HepG2 (cell line): Measurements from ENCODE around the gene RNF135. TPM values are rescaled to one million over a fixed set of nuclear protein-coding genes. Genes with fewer than 3 reads are reported as not detected.
"Not testable (repeated sequence)": the region's sequence is repeated elsewhere in the genome, so short reads cannot be mapped to it uniquely, and the experiment has no call there.

Experiments used
- ATAC-seq: fragments of 200-7000 bp; cut with Tn5 transposase; 3 replicates; pipeline ENCODE4 v1.9.1; 2020; ENCODE audit warnings: mild to moderate bottlenecking, moderate library complexity
- BruUV-seq: library from RNA; stranded (reverse); fragments of 400-500 nt; replicated peaks from 2 replicates; lab custom pipeline; 2021; lab: Mats Ljungman, UMichigan
- CTCF ChIA-PET: fragments of 300-600 bp; formaldehyde crosslinking; extraction: SDS; loops from one replicate; lab custom pipeline; 2021; ENCODE audit warnings: low total read pairs, inconsistent platforms, low intra/inter-chr PET ratio; lab: Yijun Ruan, JAX
- POLR2A ChIA-PET: fragments of 350-600 bp; sonication (Branson Sonifier 250); formaldehyde crosslinking; loops from one replicate; lab custom pipeline; 2020; ENCODE audit warnings: antibody characterized with exemption, inconsistent platforms; lab: Yijun Ruan, JAX
- DNase-seq: peaks from one replicate; pipeline ENCODE4 v3.0.0-alpha.2; 2015; ENCODE audit warnings: low spot score
- FAIRE-seq: peaks from 3 replicates; lab custom pipeline; 2011; peaks lifted over from hg19 to GRCh38; lab: Jason Lieb, UNC
- H2AFZ ChIP-seq: one replicate; pipeline ENCODE4 v1.6.1; 2011; ENCODE audit warnings: low read length, inconsistent platforms
- H3K27ac ChIP-seq: fragments of 300-600 bp; 3 replicates; pipeline ENCODE4 v1.8.0; 2011; ENCODE audit warnings: mixed run types, mild to moderate bottlenecking, mixed read lengths, low read length, inconsistent platforms; ENCODE audit not compliant: insufficient read depth; ENCODE audit errors: extremely low read length
- H3K27me3 ChIP-seq, 2 experiments: fragments of 200-600 bp in 1 of 2; 2 replicates in 1 of 2; 3 replicates in 1 of 2; pipeline versions ENCODE4 v1.6.0 to v1.8.0; 2011; ENCODE audit warnings: low read length in 2 of 2, mild to moderate bottlenecking in 2 of 2, moderate library complexity in 2 of 2, inconsistent platforms in 1 of 2; ENCODE audit not compliant: insufficient read depth in 2 of 2, control insufficient read depth in 1 of 2
- H3K36me3 ChIP-seq, 2 experiments: fragments of 200-600 bp in 1 of 2; replicated peaks in 1 of 2; 2 replicates in 1 of 2; 3 replicates in 1 of 2; pipeline versions ENCODE4 v1.5.1 to v1.8.0; 2011; ENCODE audit warnings: low read length in 2 of 2, inconsistent platforms in 1 of 2; ENCODE audit not compliant: insufficient read depth in 2 of 2, control insufficient read depth in 1 of 2
- H3K4me1 ChIP-seq: 2 replicates; pipeline ENCODE4 v1.5.1; 2012; ENCODE audit warnings: low read length, inconsistent platforms; ENCODE audit not compliant: insufficient read depth
- H3K4me2 ChIP-seq: 2 replicates; pipeline ENCODE4 v1.6.0; 2011; ENCODE audit warnings: low read depth, low read length, inconsistent platforms
- H3K4me3 ChIP-seq, 3 experiments: fragments of 200-600 bp in 1 of 3; sonication (generic), shearing (Covaris generic) in 1 of 3; replicated peaks in 1 of 3; 2 replicates each; pipeline ENCODE4 v1.5.1; 2011 to 2016; ENCODE audit warnings: low read length in 3 of 3, inconsistent platforms in 2 of 3, low read depth in 2 of 3, mild to moderate bottlenecking in 2 of 3, control low read depth in 1 of 3, mixed read lengths in 1 of 3; ENCODE audit not compliant: insufficient read depth in 1 of 3
- H3K79me2 ChIP-seq: one replicate; pipeline ENCODE4 v1.6.1; 2011; ENCODE audit warnings: low read length, inconsistent platforms; ENCODE audit not compliant: insufficient read depth
- H3K9ac ChIP-seq: 2 replicates; pipeline ENCODE4 v1.6.0; 2011; ENCODE audit warnings: mild to moderate bottlenecking, low read depth, low read length, inconsistent platforms; ENCODE audit not compliant: insufficient read depth
- H3K9me3 ChIP-seq: 2 replicates; pipeline ENCODE4 v1.5.1; 2012; ENCODE audit warnings: mild to moderate bottlenecking, low read length
- H4K20me1 ChIP-seq: 2 replicates; pipeline ENCODE4 v1.6.0; 2011; ENCODE audit warnings: inconsistent platforms, mild to moderate bottlenecking, low read length, moderate library complexity; ENCODE audit not compliant: insufficient read depth
- LRRFIP1 ChIP-seq: sonication (generic); formaldehyde crosslinking; conservative IDR thresholded peaks from 2 replicates; pipeline ENCODE4 v1.4.0; 2020; ENCODE audit warnings: missing genetic modification reagents
- ONECUT2 ChIP-seq: sonication (generic); formaldehyde crosslinking; IDR thresholded peaks from 2 replicates; pipeline ENCODE4 v1.4.0; 2020; ENCODE audit warnings: missing genetic modification reagents
- TGIF2 ChIP-seq: IDR thresholded peaks from 2 replicates; pipeline ENCODE4 v1.6.1; 2016; ENCODE audit warnings: control low read depth, missing compliant biosample characterization
- WGBS: methylation state at CpG from one replicate; pipeline ENCODE4 v1.1.6; 2017; ENCODE audit warnings: low lambda C conversion rate; 5-methylcytosine and 5-hydroxymethylcytosine counted together
- in situ Hi-C: cut with HindIII; loops from 2 replicates; pipeline ENCODE4 v1.10.0; 2017; ENCODE audit warnings: low pct_unique_long_range_greater_than_20kb; ENCODE audit not compliant: extremely low pct_ligation_motif_present
- intact Hi-C: fragments of 100-400 bp; cut with micrococcal nuclease; formaldehyde crosslinking; loops from one replicate; pipeline ENCODE4 v1.10.0; 2022; ENCODE audit not compliant: unreplicated experiment
- polyA plus RNA-seq, 8 experiments: library from polyadenylated mRNA; depleted of rRNA in 3 of 8; stranded (reverse) in 7 of 8; unstranded in 1 of 8; fragments of >200 nt; fragmentation: Illumina TruSeq in 4 of 8; extraction: Trizol in 4 of 8; gene quantifications; 2 replicates each; pipeline versions ENCODE4 v1.2.1 to v1.2.3, GENCODE V29; 2011 to 2016; ENCODE audit warnings: low read depth in 4 of 8, missing spikeins in 1 of 8, mixed read lengths in 1 of 8; ENCODE audit not compliant: insufficient read depth in 1 of 8
- total RNA-seq, 5 experiments: library from RNA; depleted of rRNA; stranded (reverse); fragments of >200 nt; fragmentation: Illumina TruSeq; extraction: Trizol; gene quantifications; 2 replicates each; pipeline ENCODE4 v1.2.3, GENCODE V29; 2016; ENCODE audit warnings: low read depth in 1 of 5

Gene RNF135
- total and polyA plus RNA-seq, 2 of the 13 experiments (the other 11 are each of a cell fraction or from before 2014, with no cell fraction given) = not detected

- TF ChIP-seq TGIF2 (CRISPR knock-in tag) = no peak
- no peak for TF ChIP-seq LRRFIP1 (CRISPR knock-in tag)
- no peak for TF ChIP-seq ONECUT2
These were observed 37.7 kb downstream of the RNF135 start (continued) for GRCh38 chr17:31008374-31009041.

GRCh38 chr17:31009042-31009702, 38.3 kb downstream of the RNF135 start:
- POLR2A ChIA-PET, H3K27ac ChIP-seq, H3K79me2 ChIP-seq, H3K9me3 ChIP-seq, BruUV-seq, H3K4me2 ChIP-seq, H3K36me3 ChIP-seq, ATAC-seq, FAIRE-seq, H3K9ac ChIP-seq, H3K4me3 ChIP-seq, H2AFZ ChIP-seq, H4K20me1 ChIP-seq, intact Hi-C loops, DNase-seq, CTCF ChIA-PET: not testable (repeated sequence)
- H3K27me3 ChIP-seq = peaks cover 0 to 15% of the 10 kb centered on the region in 2 experiments; a peak in 3 of 5 replicates
- 85% methylated on average over 29 of the region's 34 CpGs for whole genome bisulfite sequencing
- in situ Hi-C loops = loop anchor here (5.0 kb wide), 1 partner anchor 208 kb away; no protein-coding TSS in a partner anchor
- peaks cover 12% of the 10 kb centered on the region; the same call in 1 of the 2 replicates for H3K4me1 ChIP-seq

- H3K79me2 ChIP-seq, BruUV-seq, H3K9ac ChIP-seq, ATAC-seq, H3K4me3 ChIP-seq, POLR2A ChIA-PET, FAIRE-seq, H3K9me3 ChIP-seq, H3K27ac ChIP-seq, H2AFZ ChIP-seq, H3K4me2 ChIP-seq, H4K20me1 ChIP-seq, DNase-seq, CTCF ChIA-PET, H3K36me3 ChIP-seq: not testable (repeated sequence)
- Histone ChIP-seq H3K27me3 (peaks cover 0 to 15% of the 10 kb centered on the region in 2 experiments; a peak in 3 of 5 replicates), H3K4me1 (peaks cover 12% of the 10 kb centered on the region; the same call in 1 of the 2 replicates)
- 93% methylated on average over 3 of the region's 3 CpGs for WGBS
- intact Hi-C loops = loop anchor here (5.0 kb wide), 1 partner anchor 57 kb away; no protein-coding TSS in a partner anchor
- in situ Hi-C loops = loop anchor here (10.0 kb wide), 1 partner anchor 355 kb away; no protein-coding TSS in a partner anchor
These were observed 39.2 kb downstream of the RNF135 start for GRCh38 chr17:31010014-31010413.
